A673 (cell line): ENCODE results near the gene ANKRD16. TPM values are rescaled to one million over a fixed set of nuclear protein-coding genes. Genes with fewer than 3 reads are reported as not detected.
"Not testable (repeated sequence)": the region's sequence is repeated elsewhere in the genome, so short reads cannot be mapped to it uniquely, and the experiment has no call there.

Experiments
- BruUV-seq: library from RNA; stranded (reverse); fragments of 400-500 nt; replicated peaks from 2 replicates; lab custom pipeline; 2021; lab: Mats Ljungman, UMichigan
- CTCF ChIA-PET: fragments of 300-600 bp; sonication (Branson Sonifier 250); formaldehyde crosslinking; loops from one replicate; lab custom pipeline; 2022; ENCODE audit warnings: antibody characterized with exemption; lab: Charles Lee
- POLR2A ChIA-PET: fragments of 300-600 bp; sonication (Branson Sonifier 250); formaldehyde crosslinking; loops from one replicate; lab custom pipeline; 2022; ENCODE audit warnings: antibody characterized with exemption; ENCODE audit not compliant: low non-redundant PET; lab: Charles Lee
- DNase-seq: peaks from one replicate; pipeline ENCODE4 v3.0.0-alpha.2; 2015; ENCODE audit warnings: low spot score
- H3K27ac ChIP-seq: fragments of 200-600 bp; sonication (generic); 2 replicates; pipeline ENCODE4 v1.5.1; 2016; ENCODE audit warnings: mixed run types, low read depth, mild to moderate bottlenecking, mixed read lengths, antibody characterized with exemption, low read length; ENCODE audit not compliant: poor library complexity, severe bottlenecking
- H3K27me3 ChIP-seq: fragments of 200-600 bp; sonication (generic); replicated peaks from 2 replicates; pipeline ENCODE4 v1.6.1; 2017; ENCODE audit warnings: mixed run types, low read depth, mild to moderate bottlenecking, mixed read lengths, antibody characterized with exemption, low read length; ENCODE audit not compliant: insufficient read depth, poor library complexity
- H3K36me3 ChIP-seq: fragments of 200-600 bp; sonication (generic); 2 replicates; pipeline ENCODE4 v1.6.1; 2016; ENCODE audit warnings: mixed run types, mild to moderate bottlenecking, mixed read lengths, antibody characterized with exemption, low read length; ENCODE audit not compliant: insufficient read depth, poor library complexity, severe bottlenecking
- H3K4me1 ChIP-seq: fragments of 200-600 bp; sonication (generic); 2 replicates; pipeline ENCODE4 v1.6.1; 2017; ENCODE audit warnings: mixed run types, mild to moderate bottlenecking, mixed read lengths, antibody characterized with exemption, low read length; ENCODE audit not compliant: insufficient read depth, poor library complexity, severe bottlenecking
- H3K4me3 ChIP-seq: fragments of 200-600 bp; sonication (generic); 2 replicates; pipeline ENCODE4 v1.5.1; 2016; ENCODE audit warnings: low read depth, mixed run types, mild to moderate bottlenecking, mixed read lengths, low read length; ENCODE audit not compliant: poor library complexity, severe bottlenecking
- H3K9me3 ChIP-seq: fragments of 200-600 bp; sonication (generic); 2 replicates; pipeline ENCODE4 v1.6.1; 2016; ENCODE audit warnings: mixed run types, low read depth, mild to moderate bottlenecking, mixed read lengths, antibody characterized with exemption, low read length; ENCODE audit not compliant: poor library complexity, severe bottlenecking
- EZH2 ChIP-seq: fragments of 200-600 bp; sonication (generic); IDR thresholded peaks from 2 replicates; pipeline ENCODE4 v1.6.1; 2017; ENCODE audit warnings: borderline replicate concordance, low read depth, mild to moderate bottlenecking, mixed read lengths, antibody characterized with exemption, low read length; ENCODE audit not compliant: poor library complexity, severe bottlenecking
- intact Hi-C: fragments of 100-400 bp; cut with micrococcal nuclease; formaldehyde crosslinking; loops from one replicate; pipeline ENCODE4 v1.10.0; 2022; ENCODE audit not compliant: unreplicated experiment
- total RNA-seq: library from RNA; stranded (reverse); gene quantifications from 2 replicates; pipeline ENCODE4 v1.2.3, GENCODE V29; 2021
- TF ChIP-seq, protein P1 (sequence below): fragments of 300-800, 200-600 bp; sonication (generic); conservative IDR thresholded peaks from 2 replicates; pipeline ENCODE4 v1.5.1; 2017; ENCODE audit warnings: low read depth, mild to moderate bottlenecking, antibody characterized with exemption, low read length, moderate library complexity, mixed read lengths

Gene ANKRD16
- total RNA-seq, 1 experiment from 2014 or later, result 16.2 TPM

GRCh38 chr10:5843686-5844344 lies 45.9 kb downstream of the ANKRD16 start:
- no peak overlapping the region for H3K4me3 ChIP-seq
- no peaks in the 10 kb centered on the region for H3K4me1 ChIP-seq
- BruUV-seq, result no TSS peak
- H3K9me3 ChIP-seq, result no peaks in the 10 kb centered on the region
- intact Hi-C loops, result no loop called here
- ChIA-PET CTCF (no interaction called here), POLR2A (interaction anchor here (0.6 kb wide), 1 partner anchor 19 kb away, joined by 3 read pairs; no protein-coding TSS in a partner anchor)
- no peaks in the 10 kb centered on the region for H3K36me3 ChIP-seq
- TF ChIP-seq, protein P1, sequence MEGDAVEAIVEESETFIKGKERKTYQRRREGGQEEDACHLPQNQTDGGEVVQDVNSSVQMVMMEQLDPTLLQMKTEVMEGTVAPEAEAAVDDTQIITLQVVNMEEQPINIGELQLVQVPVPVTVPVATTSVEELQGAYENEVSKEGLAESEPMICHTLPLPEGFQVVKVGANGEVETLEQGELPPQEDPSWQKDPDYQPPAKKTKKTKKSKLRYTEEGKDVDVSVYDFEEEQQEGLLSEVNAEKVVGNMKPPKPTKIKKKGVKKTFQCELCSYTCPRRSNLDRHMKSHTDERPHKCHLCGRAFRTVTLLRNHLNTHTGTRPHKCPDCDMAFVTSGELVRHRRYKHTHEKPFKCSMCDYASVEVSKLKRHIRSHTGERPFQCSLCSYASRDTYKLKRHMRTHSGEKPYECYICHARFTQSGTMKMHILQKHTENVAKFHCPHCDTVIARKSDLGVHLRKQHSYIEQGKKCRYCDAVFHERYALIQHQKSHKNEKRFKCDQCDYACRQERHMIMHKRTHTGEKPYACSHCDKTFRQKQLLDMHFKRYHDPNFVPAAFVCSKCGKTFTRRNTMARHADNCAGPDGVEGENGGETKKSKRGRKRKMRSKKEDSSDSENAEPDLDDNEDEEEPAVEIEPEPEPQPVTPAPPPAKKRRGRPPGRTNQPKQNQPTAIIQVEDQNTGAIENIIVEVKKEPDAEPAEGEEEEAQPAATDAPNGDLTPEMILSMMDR, result no peak
- TF ChIP-seq EZH2, result no peak
- H3K27me3 ChIP-seq, result no peaks in the 10 kb centered on the region
- DNase-seq, result no peak
- H3K27ac ChIP-seq, result no peak overlapping the region

GRCh38 chr10:5841965-5842364 lies 47.7 kb downstream of the ANKRD16 start:
- DNase-seq, result no peak
- Histone ChIP-seq H3K4me3 (no peak overlapping the region), H3K27ac (no peak overlapping the region), H3K27me3 (no peaks in the 10 kb centered on the region), H3K9me3 (no peaks in the 10 kb centered on the region), H3K4me1 (no peaks in the 10 kb centered on the region), H3K36me3 (no peaks in the 10 kb centered on the region)
- no peak for TF ChIP-seq EZH2
- TF ChIP-seq, protein P1, result no peak
- ChIA-PET POLR2A (no interaction called here), CTCF (no interaction called here)
- BruUV-seq, result no TSS peak
- intact Hi-C loops, result no loop called here

- Histone ChIP-seq H3K27me3 (no peaks in the 10 kb centered on the region), H3K36me3 (no peaks in the 10 kb centered on the region), H3K4me1 (no peaks in the 10 kb centered on the region), H3K4me3 (no peak overlapping the region), H3K9me3 (no peaks in the 10 kb centered on the region), H3K27ac (no peak overlapping the region)
- intact Hi-C loops, result no loop called here
- TF ChIP-seq, protein P1, result no peak
- no peak for TF ChIP-seq EZH2
- no peak for DNase-seq
- CTCF ChIA-PET, result interaction anchor here (0.6 kb wide), 1 partner anchor 21 kb away, joined by 5 read pairs; no protein-coding TSS in a partner anchor
- no TSS peak for BruUV-seq
- POLR2A ChIA-PET, result no interaction called here
Measured at GRCh38 chr10:5840314-5841307, 49.1 kb downstream of the ANKRD16 start.

DNA sequence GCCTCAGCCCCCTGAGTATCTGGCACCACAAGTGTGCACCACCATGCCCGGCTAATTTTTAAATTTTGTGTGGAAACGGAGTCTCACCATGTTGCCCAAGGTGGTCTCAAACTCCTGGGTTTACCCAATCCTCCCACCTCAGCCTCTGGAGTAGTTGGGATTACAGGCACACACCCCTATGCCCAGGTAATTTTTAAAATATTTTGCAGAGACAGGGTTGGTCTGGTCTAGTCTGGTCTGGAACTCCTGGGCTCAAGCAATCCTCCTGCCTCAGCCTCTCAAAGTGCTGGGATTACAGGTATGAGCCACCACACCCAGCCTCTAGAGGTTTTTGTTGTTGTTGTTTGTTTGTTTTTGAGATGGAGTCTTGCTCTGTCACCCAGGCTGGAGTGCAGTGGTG lies 53.5 kb downstream of the ANKRD16 start:
- H3K4me3 ChIP-seq, H3K36me3 ChIP-seq, BruUV-seq, intact Hi-C loops, H3K27me3 ChIP-seq, CTCF ChIA-PET, H3K27ac ChIP-seq, DNase-seq, H3K4me1 ChIP-seq, H3K9me3 ChIP-seq, POLR2A ChIA-PET: not testable (repeated sequence)
